Measurements from ENCODE around the gene GABRG3. TPM values are rescaled to one million over a fixed set of nuclear protein-coding genes. Genes with fewer than 3 reads are reported as not detected.

Gene GABRG3
- total and polyA plus RNA-seq, 9 of the 15 experiments (the other 6 are each of a cell fraction or from before 2014, with no cell fraction given) = 4.0 to 15.1 (median 11.2) TPM

GRCh38 chr15:27084844-27085243 lies 113.9 kb downstream of the GABRG3 start (continued):
- TF ChIP-seq SMARCE1 (IDR thresholded peaks at IDR 0.05) (no peak), RBBP5 (IDR thresholded peaks at IDR 0.05; ENCODE audit: borderline replicate concordance, insufficient read depth, low read length, poor library complexity, severe bottlenecking) (no peak), ZNF431 (CRISPR knock-in tag; IDR thresholded peaks at IDR 0.05) (no peak), HNRNPK (IDR thresholded peaks at IDR 0.05; ENCODE audit: low read depth, low read length, poor library complexity, severe bottlenecking) (no peak), CEBPZ (IDR thresholded peaks at IDR 0.05; ENCODE audit: borderline replicate concordance, low read depth, low read length) (no peak)

GRCh38 chr15:27086149-27086548 lies 115.2 kb downstream of the GABRG3 start:
- Histone ChIP-seq H3K9me3 (replicated peaks; ENCODE audit: control insufficient read depth, insufficient read depth, low read depth, low read length) (peaks cover 4% of the 10 kb centered on the region), H4K20me1 (replicated peaks; ENCODE audit: control insufficient read depth, insufficient read depth, low read length) (no peaks in the 10 kb centered on the region), H3K4me1 (replicated peaks in 1 of 2; ENCODE audit: control insufficient read depth in 2 of 2, insufficient read depth in 2 of 2, low read length in 2 of 2) (peaks cover 32 to 34% of the 10 kb centered on the region in 2 experiments), H3K27me3 (ENCODE audit: control insufficient read depth in 2 of 2, insufficient read depth in 2 of 2, low read length in 2 of 2) (no peaks in the 10 kb centered on the region), H3K27ac (ENCODE audit: extremely low read depth, low read depth, low read length) (peak overlapping the region; percentile 53), H3K9me1 (ENCODE audit: control insufficient read depth, insufficient read depth, low read length) (no peaks in the 10 kb centered on the region), H3K4me3 (no peak overlapping the region), H3K36me3 (ENCODE audit: control insufficient read depth, insufficient read depth, low read length) (no peaks in the 10 kb centered on the region), H2AFZ (ENCODE audit: low read depth, low read length) (peak overlapping the region; percentile 88), H3K79me2 (ENCODE audit: control insufficient read depth, insufficient read depth, low read length) (peaks cover 34% of the 10 kb centered on the region), H3K9ac (ENCODE audit: insufficient read depth in 1 of 2, low read depth in 2 of 2, low read length in 2 of 2) (peak overlapping the region; percentile 53; a peak in 3 of 4 replicates), H3K4me2 (ENCODE audit: insufficient read depth, low read length) (peak overlapping the region; percentile 50)
- intact Hi-C loops (cut with micrococcal nuclease) = no loop called here
- BruUV-seq (replicated peaks) = no TSS peak
- CTCF ChIA-PET (ENCODE audit: low intra/inter-chr PET ratio) = no interaction called here
- in situ Hi-C loops (cut with MboI) = no loop called here
- ATAC-seq (peak; percentile 68), FAIRE-seq (peak; percentile 88), DNase-seq (ENCODE audit: extremely low read depth in 1 of 4, low spot score in 3 of 4) (peak; percentile 56 to 88 (median 64))
- POLR2A ChIA-PET = interaction anchor here (0.6 to 2.0 kb wide), 4 partner anchors 19 to 128 kb away, joined by 3 to 6 read pairs (median 5); no protein-coding TSS in a partner anchor
- WGBS (ENCODE audit: insufficient coverage, low coverage, missing lambda C conversion rate) = 0% methylated on average over 5 of the region's 5 CpGs
- TF ChIP-seq DPF2 (IDR thresholded peaks at IDR 0.05) = 0 out of 2 replicates have a peak, but pooled peaks have one; percentile 56
- no peak for TF ChIP-seq ZNF778 (CRISPR knock-in tag; IDR thresholded peaks at IDR 0.05)
- peak; percentile 55 for TF ChIP-seq CREM (IDR thresholded peaks at IDR 0.05; ENCODE audit: low read depth)
- no peak for TF ChIP-seq PATZ1 (CRISPR knock-in tag; IDR thresholded peaks at IDR 0.05; ENCODE audit: borderline replicate concordance)
- no peak for TF ChIP-seq FOXM1 (IDR thresholded peaks at IDR 0.05; ENCODE audit: low read depth)
- no peak for TF ChIP-seq FOXM1 (CRISPR knock-in tag; IDR thresholded peaks at IDR 0.05; ENCODE audit: low read depth)
- no peak for TF ChIP-seq ZNF184 (CRISPR knock-in tag; IDR thresholded peaks at IDR 0.05)
- TF ChIP-seq NEUROD1 (IDR thresholded peaks at IDR 0.05; ENCODE audit: borderline replicate concordance, low read depth, low read length, partially characterized antibody) = no peak
- TF ChIP-seq TBP (optimal IDR thresholded peaks at IDR 0.05; ENCODE audit: low read depth, low read length) = no peak
- TF ChIP-seq ETV1 (tag; conservative IDR thresholded peaks at IDR 0.05; ENCODE audit: low read depth) = no peak

All from K562 (cell line).